ENCODE data around the gene PLIN3.
"Not testable (repeated sequence)": the region's sequence is repeated elsewhere in the genome, so short reads cannot be mapped to it uniquely, and the experiment has no call there.

The PLIN3 gene

GRCh38 chr19:4807188-4807587 is 60.3 kb downstream of the PLIN3 start:
- no peak for DNase-seq

- DNase-seq = no peak
Measured at GRCh38 chr19:4806384-4806783, 61.1 kb downstream of the PLIN3 start.

GRCh38 chr19:4805140-4805539 is 62.3 kb downstream of the PLIN3 start:
- DNase-seq = not testable (repeated sequence)

GRCh38 chr19:4803736-4804695 is 63.5 kb downstream of the PLIN3 start:
- DNase-seq = peak; percentile 51

- DNase-seq = no peak
Measured at GRCh38 chr19:4802711-4803110, 64.8 kb downstream of the PLIN3 start.

- DNase-seq = no peak
Measured at GRCh38 chr19:4801085-4801619, 66.3 kb downstream of the PLIN3 start.

GRCh38 chr19:4800591-4801081 is 66.8 kb downstream of the PLIN3 start:
- DNase-seq = no peak

- no peak for DNase-seq
Measured at GRCh38 chr19:4795400-4795799, 72.1 kb downstream of the PLIN3 start.

- DNase-seq = no peak
Measured at GRCh38 chr19:4794971-4795370, 72.5 kb downstream of the PLIN3 start.

- not testable (repeated sequence) for DNase-seq
Measured at GRCh38 chr19:4793278-4793677, 74.2 kb downstream of the PLIN3 start.

GRCh38 chr19:4792866-4793195 is 74.6 kb downstream of the PLIN3 start:
- DNase-seq = not testable (repeated sequence)

GRCh38 chr19:4792019-4792865 is 75.2 kb downstream of the PLIN3 start:
- DNase-seq = not testable (repeated sequence)

GRCh38 chr19:4791183-4792018 is 76.1 kb downstream of the PLIN3 start, which contains the start of gene FEM1A:
Gene FEM1A (plus strand): TSS chr19:4791734. CDS start chr19:4791855, 121 bp downstream.
- peak; percentile 100 for DNase-seq

Data from fibroblast of skin of abdomen (primary cell).